GM21737 (cell line): ENCODE data around the gene MAPK12.
"Not testable (repeated sequence)": the region's sequence is repeated elsewhere in the genome, so short reads cannot be mapped to it uniquely, and the experiment has no call there.

Experiments
- ATAC-seq: cut with Tn5 transposase; IDR thresholded peaks from one replicate; pipeline ENCODE4 v1.9.1; 2021; ENCODE audit warnings: mild to moderate bottlenecking, moderate library complexity; ENCODE audit not compliant: unreplicated experiment

MAPK12 gene

DNA sequence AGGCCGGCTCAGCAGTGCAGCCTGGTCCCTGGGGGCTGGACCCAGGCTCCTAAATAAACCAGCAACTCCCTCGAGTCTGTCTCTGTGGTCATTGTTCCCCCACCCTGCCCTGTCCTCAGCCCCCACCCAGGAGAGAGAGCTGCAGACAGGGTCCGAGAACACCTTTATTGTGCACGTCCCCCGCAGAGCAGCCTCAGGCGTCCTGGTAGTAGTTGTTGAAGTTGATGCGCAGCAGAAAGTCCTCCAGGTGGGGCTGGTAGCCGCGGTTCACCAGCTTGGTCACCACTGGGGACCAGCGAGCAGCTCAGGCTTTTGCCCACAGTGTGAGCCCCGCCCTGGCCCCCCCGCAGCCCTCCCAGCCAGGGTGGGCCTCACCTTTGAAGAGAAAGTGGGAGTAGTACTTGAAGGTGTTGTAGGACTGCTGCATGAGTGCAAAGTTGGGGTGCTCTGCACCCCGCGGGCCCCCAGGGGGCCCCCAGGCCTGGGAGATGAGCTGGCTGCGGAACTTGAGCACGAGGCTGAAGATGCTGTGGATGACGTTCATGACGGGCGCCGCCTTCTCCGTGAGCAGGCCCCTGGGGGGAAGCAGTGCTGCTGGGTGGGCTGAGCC is 43.8 kb downstream of the MAPK12 start:
- no peak for ATAC-seq

DNA sequence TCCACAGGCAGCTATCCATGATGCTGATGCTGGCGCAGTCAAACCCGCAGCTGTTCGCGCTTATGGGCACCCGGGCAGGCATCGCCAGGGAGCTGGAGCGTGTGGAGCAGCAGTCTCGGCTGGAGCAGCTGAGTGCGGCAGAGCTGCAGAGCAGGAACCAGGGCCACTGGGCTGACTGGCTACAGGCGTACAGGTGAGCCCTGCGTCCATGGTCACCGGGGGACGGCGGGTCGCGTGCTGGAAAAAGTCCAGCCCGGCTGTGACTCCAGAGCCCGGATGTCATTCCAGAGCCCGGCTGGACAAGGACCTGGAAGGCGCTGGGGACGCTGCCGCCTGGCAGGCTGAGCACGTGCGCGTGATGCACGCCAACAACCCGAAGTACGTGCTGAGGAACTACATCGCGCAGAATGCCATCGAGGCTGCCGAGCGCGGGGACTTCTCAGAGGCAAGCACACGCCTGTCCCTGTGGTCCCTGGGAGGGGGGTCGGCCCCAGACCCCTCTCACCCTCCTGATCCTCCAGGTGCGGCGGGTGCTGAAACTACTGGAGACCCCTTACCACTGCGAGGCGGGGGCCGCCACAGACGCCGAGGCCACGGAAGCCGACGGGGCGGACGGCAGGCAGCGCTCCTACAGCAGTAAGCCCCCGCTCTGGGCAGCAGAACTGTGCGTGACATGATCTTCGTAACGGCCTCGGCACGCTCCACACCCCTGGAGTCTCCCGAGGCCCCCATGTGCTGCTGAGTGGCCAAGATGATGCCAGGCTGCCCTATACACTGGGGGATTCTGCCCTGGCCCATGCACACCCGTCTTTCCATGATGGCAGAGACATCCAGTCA is 44.6 kb downstream of the MAPK12 start:
- no peak for ATAC-seq

DNA sequence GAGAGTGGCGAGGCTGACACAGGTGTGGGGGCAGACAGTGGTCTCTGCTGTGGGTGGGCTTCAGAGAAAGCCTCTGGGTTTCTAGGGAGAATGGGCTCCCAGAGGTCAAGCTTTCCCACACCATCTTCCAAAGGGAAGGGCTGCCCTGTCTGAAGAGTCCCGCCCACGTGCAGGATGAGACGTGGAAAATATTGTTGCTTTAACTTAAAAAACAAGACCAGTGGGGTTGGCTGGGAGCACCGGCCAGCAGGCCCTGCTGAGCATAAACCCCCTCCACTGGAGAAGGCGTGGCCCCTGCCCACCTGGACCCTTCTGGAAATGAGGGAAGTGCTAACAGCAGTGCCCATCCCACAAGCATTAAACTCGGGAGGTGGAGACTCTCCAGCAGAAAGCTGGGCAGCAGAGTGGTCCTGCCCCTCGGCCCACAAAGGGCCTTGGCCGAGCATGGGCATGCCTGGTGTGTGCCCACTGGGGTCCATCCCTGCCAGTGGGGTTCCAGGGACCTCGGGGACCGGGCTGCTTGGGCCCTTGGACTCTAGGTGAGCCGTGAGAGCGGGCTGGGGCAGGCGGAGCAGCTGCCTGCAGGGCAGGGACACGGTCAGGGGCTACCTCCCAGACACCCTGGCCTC is 45.3 kb downstream of the MAPK12 start:
- ATAC-seq: no peak

DNA sequence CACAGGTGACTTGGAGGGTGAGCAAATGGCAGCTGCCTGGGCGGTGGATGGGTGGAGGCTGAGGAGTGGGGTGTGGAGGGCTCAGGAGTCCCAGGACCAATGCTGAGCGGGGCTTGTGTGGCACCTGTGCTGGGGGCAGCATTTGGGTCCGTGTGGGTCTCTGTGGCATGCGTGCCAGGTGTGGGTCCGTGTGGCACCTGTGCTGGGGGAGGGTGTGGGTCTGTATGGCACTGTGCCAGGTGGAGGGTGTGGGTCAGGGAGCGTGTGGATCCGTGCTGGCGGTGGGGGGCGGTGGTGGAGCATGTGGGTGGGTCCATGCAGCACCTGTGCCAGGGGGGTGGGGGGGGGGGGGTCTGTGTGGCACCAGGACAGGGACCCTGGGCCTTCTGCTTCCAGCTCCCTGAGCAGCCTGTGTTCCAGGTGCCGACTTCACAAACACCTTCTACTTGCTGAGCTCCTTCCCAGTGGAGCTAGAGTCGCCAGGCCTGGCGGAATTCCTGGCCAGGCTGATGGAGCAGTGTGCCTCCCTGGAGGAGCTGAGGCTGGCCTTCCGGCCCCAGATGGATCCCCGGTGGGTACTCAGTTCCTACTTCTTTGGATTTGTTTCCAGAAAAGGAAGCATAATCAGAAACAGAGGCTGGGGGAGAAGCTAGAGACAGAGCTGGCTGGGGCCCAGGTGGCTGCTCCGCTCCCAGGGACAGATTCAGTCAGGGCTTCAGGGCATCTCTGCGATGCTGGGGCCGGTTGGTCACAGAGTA is 46.0 kb downstream of the MAPK12 start:
- no peak for ATAC-seq

DNA sequence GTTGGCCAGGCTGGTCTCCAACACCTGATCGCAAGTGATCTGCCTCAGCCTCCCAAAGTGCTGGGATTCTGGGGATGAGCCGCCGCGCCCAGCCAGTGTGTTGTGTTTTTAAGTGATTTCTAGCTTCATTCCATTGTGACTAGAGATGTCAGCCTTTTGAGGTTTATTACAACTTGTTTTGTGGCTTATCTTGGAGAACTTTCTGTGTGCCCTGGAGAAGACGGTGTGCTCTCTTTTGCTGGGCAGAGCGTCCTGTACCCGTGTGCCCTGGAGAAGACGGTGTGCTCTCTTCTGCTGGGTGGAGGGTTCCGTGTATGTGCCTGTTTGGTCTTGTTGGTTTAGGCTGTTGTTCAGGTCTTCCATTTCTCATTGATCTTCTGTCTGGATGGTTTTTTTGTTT is 48.2 kb downstream of the MAPK12 start:
- no peak for ATAC-seq

DNA sequence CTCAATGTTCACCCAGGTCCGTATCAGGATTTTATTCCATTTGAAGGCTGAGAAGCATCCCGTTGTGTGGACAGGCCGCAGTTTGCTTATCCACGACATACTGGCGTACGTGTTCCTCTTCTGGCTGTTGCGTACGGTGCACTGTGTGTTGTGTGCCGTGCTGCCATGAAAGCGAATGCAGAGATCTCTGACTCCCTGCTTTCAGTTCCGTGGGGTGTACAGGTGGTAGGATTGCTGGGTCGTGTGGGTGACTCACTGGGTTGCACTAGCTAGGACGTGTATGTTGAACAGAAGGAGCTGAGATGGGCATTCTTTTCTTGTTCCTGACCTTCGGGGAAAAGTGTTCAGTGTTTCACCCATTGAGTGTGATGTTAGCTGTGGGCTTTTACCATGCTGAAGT is 50.3 kb downstream of the MAPK12 start:
- ATAC-seq: no peak

DNA sequence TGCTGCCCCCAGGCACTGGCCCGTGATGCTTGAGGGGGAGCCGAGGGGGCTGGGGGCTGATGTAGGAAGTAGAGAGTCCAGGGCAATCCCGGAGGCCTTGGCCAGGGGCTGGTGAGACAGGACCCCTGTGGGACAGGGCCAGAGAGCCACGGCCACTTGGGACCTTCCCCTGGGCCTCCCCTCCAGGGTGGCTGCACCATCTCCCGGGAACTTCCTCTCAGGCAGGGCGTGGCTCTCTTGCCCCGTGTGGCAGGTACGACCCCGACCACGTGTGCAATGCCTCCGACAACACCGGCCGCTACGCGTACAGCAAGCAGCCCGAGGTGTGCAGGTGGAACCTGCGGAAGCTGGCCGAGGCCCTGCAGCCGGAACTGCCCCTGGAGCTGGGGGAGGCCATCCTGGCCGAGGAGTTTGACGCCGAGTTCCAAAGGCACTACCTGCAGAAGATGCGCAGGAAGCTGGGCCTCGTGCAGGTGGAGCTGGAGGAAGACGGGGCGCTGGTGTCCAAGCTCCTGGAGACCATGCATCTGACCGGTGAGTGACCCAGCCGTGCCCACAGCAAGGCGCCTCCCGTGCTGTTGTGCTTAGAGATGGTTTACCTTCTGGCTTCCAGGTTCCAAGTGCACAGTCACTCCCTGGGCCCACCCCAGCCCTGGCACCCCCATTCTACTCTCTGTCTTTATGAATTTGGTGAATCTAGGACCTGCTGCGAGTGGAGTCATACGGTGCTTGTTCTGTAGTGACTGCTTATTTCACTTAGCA is 50.9 kb downstream of the MAPK12 start:
- no peak for ATAC-seq

DNA sequence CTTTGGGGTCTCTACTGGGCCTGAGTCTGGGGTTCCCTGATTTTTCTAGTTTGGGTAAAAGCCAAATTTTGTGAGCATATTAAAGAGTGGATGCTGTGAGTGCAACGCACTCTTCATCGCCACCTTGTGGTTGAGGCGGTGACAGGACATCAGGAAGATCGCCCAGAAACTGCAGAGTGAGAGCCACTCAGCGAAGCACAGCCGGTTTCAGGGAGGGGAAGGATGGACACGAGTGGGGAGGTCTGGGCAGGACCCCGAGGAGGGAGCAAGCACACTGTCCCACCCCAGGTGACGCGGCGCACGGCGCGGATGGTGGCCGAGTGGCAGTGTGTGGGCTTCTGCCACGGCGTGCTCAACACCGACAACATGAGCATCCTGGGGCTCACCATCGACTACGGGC is 51.6 kb downstream of the MAPK12 start:
- no peak for ATAC-seq

DNA sequence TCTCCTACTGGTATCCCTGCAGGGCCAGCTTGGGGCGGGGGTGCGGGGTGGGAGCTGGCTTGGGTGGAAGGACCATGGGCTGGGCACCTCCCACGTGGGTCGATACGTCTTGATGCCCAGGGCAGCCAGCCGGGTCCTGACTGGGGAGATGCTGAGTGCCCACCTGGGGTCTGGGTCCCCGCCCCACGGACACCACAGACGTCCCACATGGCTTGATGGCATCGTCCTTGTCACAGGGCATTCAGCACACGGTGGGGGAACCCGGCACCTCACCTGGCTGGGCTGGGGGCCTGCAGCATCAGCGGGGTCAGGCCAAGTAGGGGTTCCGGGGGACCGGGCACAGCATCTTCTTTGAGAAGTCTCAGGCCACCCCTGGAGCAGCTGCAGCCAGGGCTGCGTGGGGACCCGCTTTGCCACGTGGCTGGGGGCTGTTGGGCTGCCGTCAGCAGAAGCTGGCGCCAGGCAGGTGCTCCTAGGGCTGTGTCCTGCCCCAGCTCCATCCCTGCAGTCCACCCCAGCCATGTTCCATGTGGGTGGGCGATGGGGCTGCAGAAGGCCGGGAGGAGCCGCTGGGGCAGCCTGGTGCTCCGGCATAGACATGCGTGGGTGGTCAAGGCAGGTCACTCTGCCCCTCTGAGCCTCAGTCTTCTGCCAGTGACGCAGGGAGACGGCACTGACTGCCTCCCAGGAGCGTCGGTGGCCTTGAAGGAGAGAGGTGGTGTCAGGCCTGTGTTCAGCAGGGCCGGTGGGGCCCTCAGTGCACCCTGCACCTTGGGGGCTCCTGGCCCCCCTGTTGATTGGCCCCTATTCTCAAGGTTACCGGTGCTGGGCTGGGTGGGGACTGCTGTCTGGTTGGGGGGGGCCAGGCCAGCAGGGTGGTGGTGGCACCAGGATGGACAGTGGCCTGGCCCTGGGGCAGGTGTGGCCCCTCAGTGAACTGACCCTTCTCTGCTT is 52.3 kb downstream of the MAPK12 start:
- no peak for ATAC-seq

DNA sequence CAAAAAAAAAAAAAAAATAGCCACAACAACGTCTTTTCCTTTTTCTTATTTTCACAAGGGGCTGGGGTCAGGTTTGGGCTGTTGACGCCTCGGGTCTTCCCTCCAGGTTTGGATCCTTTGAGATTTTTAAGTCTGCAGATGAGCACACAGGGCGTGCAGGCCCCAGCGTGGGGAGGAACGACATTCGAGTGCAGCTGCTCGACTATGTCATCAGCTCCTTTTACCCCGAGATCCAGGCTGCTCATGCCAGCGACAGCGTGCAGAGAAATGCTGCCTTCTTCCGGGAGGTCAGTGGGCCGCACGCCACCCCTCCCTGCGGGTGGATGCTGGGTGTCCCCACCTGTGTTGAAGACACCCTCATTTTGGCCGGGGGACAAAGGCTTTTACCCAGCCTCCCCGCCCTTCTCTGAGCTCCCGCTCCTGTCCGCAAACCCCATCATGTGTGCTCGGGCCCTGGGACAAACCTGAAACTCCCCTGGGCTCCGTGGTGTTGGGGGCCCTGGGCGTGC is 53.0 kb downstream of the MAPK12 start:
- ATAC-seq: no peak

DNA sequence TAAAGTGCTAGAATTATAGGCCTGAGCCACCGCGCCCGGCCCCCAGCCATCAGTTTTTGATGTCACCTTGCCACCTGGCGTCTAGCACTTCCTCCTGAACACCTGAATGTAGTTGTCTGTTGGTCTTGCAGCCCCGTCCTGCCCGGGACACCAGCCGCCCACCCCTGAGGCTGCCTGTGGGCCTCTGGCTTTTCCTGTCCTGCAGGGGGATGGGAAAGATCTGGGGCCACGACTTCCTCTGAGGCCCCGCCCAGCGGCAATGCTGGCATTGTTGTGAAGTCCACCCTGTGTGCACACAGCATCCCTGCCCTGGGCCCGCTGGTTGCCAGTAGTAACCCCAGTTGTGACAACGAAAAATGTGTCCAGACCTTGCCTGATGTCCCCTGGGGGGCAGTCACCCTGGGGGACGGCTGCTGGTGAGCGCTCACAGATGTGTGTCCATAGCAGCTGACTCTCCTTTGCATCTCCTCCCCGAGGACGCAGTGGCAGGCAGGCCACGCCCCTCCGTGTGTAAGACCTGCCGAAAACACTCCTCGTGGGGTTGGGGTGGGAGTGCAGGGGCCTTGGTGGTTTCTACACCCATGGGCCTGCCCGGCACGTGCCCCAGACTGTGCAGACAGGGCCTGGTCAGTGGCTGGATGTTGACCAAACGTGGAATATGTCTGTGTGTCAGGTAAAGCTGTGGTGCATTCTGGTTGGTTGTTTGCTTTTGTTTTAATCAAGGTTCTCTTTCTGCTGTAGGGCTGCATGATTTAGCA is 53.9 kb downstream of the MAPK12 start:
- no peak for ATAC-seq

DNA sequence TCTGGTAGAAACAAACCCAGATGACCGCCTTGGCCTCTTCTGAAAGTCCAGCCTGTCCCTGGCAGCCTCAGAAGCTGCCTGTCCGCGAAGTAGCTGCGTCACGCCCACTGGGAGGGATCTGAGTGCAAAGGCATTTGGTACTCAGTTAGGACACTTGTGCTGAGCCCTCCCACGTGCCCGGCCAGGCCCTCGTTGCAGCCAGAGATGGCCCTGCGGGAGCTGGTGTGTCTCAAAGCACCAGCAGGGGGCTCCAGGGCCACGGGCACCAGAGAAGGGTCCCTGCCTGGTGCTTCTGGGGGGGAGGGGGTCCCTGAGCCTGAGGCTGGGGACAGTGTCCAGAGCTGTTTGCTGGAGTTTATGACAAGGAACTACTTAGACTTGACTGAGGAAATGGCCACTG is 54.9 kb downstream of the MAPK12 start:
- no peak for ATAC-seq

DNA sequence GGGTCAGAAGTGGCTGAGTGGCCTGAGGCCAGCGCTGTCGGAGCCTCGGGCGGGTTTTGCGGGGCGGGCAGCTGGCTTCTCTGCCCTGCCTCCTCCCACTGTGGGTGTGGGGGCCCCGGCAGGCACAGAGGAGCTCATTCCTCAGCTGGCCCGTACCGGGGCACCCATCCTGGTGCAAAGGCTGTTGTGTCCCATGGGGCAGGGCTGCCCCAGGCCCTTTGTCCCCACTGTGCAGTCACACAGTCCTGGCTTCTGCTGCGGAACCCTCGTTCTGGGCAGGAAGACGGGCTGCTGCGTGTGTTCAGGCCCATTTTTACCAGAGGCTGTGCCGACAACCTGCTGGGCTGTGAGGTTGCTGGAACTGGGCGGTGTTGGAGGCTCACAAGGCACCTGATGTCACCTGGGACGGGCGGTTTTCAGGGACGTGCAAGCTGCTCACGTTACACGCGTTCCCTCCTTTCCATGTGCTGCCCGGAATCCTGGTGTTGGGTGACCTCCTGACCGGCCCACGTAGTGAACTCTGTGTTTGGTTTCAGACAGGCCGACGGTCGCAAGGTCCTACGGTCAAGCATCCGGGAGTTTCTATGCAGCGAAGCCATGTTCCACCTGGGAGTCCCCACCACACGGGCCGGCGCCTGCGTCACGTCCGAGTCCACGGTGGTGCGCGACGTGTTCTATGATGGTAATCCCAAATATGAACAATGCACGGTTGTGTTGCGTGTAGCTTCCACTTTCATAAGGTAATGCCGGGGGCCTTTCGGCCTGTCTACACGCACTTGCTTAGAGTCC is 55.5 kb downstream of the MAPK12 start:
- ATAC-seq: no peak

DNA sequence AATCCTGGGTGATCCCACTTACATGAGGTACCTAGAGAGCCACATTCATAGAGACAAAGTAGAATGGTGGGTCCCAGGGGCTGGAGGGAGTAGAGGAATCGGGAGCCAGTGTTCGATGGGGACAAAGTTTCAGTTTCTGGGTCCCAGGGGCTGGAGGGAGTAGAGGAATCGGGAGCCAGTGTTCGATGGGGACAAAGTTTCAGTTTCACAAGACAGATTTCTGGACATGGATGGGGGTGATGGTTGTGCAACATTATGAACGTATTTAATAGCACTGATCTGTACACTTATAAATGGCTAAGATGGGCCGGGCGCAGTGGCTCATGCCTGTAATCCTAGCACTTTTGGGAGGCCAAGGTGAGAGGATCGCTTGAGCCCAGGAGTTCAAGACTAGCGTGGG is 56.5 kb downstream of the MAPK12 start:
- ATAC-seq: not testable (repeated sequence)

DNA sequence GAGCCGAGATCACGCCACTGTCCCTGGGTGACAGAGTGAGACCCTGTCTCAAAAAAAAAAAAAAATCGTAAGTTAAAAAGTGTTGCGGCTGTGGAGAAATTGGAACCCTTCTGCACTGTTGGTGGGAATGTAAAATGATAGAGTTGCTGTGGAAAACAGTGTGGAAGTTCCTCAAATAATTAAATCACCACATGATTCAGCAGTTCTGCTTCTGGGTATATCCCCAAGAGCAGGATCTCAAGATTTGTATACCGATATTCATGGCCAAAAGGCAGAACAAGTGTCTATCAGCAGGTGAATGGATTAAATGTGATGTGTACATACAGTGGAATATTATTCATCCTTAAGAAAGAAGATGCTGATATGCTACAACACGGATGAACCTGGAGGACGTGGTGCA is 56.9 kb downstream of the MAPK12 start:
- no peak for ATAC-seq

DNA sequence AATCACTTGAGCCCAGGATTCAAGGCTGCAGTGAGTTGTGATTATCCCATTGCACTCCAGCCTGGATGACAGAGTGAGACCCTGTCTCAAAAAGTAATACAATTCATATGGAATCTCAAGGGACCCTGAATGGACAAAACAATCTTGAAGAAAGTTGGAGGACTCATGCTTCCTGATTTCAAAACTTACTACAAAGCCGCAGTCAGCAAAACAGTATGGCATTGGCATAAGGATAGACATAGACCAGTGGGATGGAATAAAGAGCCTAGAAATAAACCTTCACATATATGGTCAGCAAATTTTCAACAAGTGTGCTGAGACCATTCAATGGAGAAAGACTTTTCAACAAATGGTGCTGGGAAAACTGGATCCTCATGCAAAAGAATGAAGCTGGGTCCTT is 58.2 kb downstream of the MAPK12 start:
- ATAC-seq: no peak
